Measurements from ENCODE around the gene CCND2.
A peak's percentile ranks its signal among the peaks of the same experiment; 100 is the strongest.

CCND2 gene

DNA sequence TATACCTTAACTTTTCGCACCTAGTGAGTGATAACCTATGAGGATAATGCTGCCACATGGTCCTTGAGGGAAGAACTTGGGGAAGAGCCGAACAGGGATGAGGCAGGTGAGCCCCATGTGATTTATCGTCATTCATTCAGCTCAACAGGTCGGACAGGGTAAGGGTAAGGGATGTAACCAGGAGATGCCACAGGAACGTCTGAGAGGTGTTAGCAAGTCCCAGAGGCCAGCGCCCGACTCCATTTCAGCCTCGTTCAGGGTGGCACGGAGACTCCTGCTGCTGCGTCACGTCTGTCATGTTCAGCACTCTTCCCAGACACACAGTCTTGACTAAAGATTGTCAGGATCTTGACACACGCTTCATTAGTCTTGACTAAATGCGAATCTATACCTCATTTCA is 24.1 kb downstream of the CCND2 start:
- DNase-seq (ENCODE audit: low read depth, low spot score) = no peak
- no peaks in the 10 kb centered on the region for H3K9me3 ChIP-seq (ENCODE audit: low read depth, low read length)
- H3K9ac ChIP-seq (ENCODE audit: insufficient read length) = no peak overlapping the region
- H3K36me3 ChIP-seq (ENCODE audit: insufficient read depth, low read length) = peaks cover 78% of the 10 kb centered on the region
- TF ChIP-seq FOXP2 (optimal IDR thresholded peaks at IDR 0.05; ENCODE audit: control extremely low read depth, extremely low read length, insufficient read depth) (no peak), POLR2AphosphoS5 (IDR thresholded peaks at IDR 0.05; ENCODE audit: borderline replicate concordance, low read depth, low read length) (no peak), EZH2 (IDR thresholded peaks at IDR 0.05) (no peak)
- no peak overlapping the region for H3K27ac ChIP-seq
- no peak overlapping the region for H3K4me3 ChIP-seq

DNA sequence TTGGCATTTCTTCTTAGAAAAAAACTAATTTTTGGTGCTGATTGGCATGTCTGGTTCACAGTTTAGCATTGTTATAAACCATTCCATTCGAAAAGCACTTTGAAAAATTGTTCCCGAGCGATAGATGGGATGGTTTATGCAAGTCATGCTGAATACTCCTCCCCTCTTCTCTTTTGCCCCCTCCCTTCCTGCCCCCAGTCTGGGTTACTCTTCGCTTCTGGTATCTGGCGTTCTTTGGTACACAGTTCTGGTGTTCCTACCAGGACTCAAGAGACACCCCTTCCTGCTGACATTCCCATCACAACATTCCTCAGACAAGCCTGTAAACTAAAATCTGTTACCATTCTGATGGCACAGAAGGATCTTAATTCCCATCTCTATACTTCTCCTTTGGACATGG is 27.3 kb downstream of the CCND2 start:
- Histone ChIP-seq H3K9ac (ENCODE audit: insufficient read length) (no peak overlapping the region), H3K36me3 (ENCODE audit: insufficient read depth, low read length) (peaks cover 73% of the 10 kb centered on the region), H3K27ac (no peak overlapping the region), H3K4me3 (no peak overlapping the region), H3K9me3 (ENCODE audit: low read depth, low read length) (no peaks in the 10 kb centered on the region)
- TF ChIP-seq POLR2AphosphoS5 (IDR thresholded peaks at IDR 0.05; ENCODE audit: borderline replicate concordance, low read depth, low read length) = no peak
- no peak for TF ChIP-seq EZH2 (IDR thresholded peaks at IDR 0.05)
- TF ChIP-seq FOXP2 (optimal IDR thresholded peaks at IDR 0.05; ENCODE audit: control extremely low read depth, extremely low read length, insufficient read depth) = no peak
- no peak for DNase-seq (ENCODE audit: low read depth, low spot score)

GRCh38 chr12:4301932-4302501 is 28.5 kb downstream of the CCND2 start:
- Histone ChIP-seq H3K27ac (no peak overlapping the region), H3K4me3 (no peak overlapping the region), H3K9me3 (ENCODE audit: low read depth, low read length) (no peaks in the 10 kb centered on the region), H3K36me3 (ENCODE audit: insufficient read depth, low read length) (peaks cover 69% of the 10 kb centered on the region), H3K9ac (ENCODE audit: insufficient read length) (no peak overlapping the region)
- no peak for DNase-seq (ENCODE audit: low read depth, low spot score)
- TF ChIP-seq EZH2 (IDR thresholded peaks at IDR 0.05) (no peak), FOXP2 (optimal IDR thresholded peaks at IDR 0.05; ENCODE audit: control extremely low read depth, extremely low read length, insufficient read depth) (no peak), POLR2AphosphoS5 (IDR thresholded peaks at IDR 0.05; ENCODE audit: borderline replicate concordance, low read depth, low read length) (no peak)

DNA sequence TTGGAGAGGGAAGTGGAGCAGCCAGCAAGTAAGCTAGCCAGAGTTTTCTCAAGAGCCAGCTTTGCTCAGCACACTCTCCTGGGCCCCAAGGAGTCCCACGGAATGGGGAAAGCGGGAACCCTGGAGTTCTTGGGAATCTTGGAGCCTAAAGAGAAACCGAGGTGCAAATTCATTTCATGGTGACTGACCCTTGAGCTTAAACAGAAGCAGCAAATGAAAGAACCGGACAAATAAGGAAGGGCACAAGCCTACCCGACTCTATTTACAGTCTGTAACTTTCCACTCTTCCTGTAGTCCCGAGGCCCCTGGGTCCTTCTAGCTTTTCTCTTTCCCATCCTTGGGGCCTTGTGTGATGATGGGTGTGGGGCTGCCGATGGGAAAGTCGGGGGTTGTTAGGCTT is 29.3 kb downstream of the CCND2 start:
- no peak for DNase-seq (ENCODE audit: low read depth, low spot score)
- no peak overlapping the region for H3K27ac ChIP-seq
- H3K4me3 ChIP-seq = no peak overlapping the region
- no peak overlapping the region for H3K9ac ChIP-seq (ENCODE audit: insufficient read length)
- TF ChIP-seq POLR2AphosphoS5 (IDR thresholded peaks at IDR 0.05; ENCODE audit: borderline replicate concordance, low read depth, low read length) = no peak
- no peak for TF ChIP-seq FOXP2 (optimal IDR thresholded peaks at IDR 0.05; ENCODE audit: control extremely low read depth, extremely low read length, insufficient read depth)
- TF ChIP-seq EZH2 (IDR thresholded peaks at IDR 0.05) = no peak
- peaks cover 65% of the 10 kb centered on the region for H3K36me3 ChIP-seq (ENCODE audit: insufficient read depth, low read length)
- no peaks in the 10 kb centered on the region for H3K9me3 ChIP-seq (ENCODE audit: low read depth, low read length)

GRCh38 chr12:4303750-4304149 is 30.2 kb downstream of the CCND2 start:
- H3K36me3 ChIP-seq (ENCODE audit: insufficient read depth, low read length) = peaks cover 56% of the 10 kb centered on the region
- no peaks in the 10 kb centered on the region for H3K9me3 ChIP-seq (ENCODE audit: low read depth, low read length)
- no peak for DNase-seq (ENCODE audit: low read depth, low spot score)
- H3K27ac ChIP-seq = no peak overlapping the region
- H3K4me3 ChIP-seq = no peak overlapping the region
- no peak overlapping the region for H3K9ac ChIP-seq (ENCODE audit: insufficient read length)
- TF ChIP-seq EZH2 (IDR thresholded peaks at IDR 0.05) (no peak), POLR2AphosphoS5 (IDR thresholded peaks at IDR 0.05; ENCODE audit: borderline replicate concordance, low read depth, low read length) (no peak), FOXP2 (optimal IDR thresholded peaks at IDR 0.05; ENCODE audit: control extremely low read depth, extremely low read length, insufficient read depth) (no peak)

DNA sequence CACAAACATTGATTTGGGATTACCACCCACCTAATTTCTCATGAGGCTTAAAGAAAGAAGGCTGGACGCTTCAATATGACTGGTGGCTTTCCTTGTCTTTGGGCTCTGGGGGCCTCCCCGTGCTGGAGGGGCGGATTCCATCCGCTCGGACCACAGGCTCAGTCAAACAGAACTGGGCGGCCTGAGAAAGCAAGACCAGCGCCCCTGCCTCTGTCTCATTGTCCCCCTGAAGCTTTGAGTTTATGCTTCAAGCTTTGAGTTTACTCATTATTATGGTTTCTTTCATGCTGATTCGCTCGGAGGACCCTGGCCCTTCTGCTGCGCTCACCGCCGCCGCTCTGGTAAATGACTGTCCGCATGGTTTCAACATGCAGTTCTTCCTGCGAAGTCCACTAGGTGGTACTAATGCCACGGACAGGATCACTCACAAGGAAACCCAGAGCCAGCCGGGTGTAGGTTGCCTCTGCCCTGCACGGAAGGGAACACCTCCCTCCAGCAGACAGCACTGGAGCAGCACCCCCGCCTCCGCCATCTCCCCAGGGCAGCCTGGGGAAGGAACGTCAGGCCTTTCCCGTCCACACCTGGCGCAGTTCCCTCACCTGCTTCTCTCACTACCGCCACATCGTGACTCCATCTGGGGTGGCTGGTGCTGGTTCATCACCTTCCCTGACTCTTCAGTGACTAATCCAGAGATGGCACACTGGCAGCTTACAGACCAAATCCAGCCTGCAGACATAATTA is 34.2 kb downstream of the CCND2 start:
- Histone ChIP-seq H3K36me3 (ENCODE audit: insufficient read depth, low read length) (peaks cover 22% of the 10 kb centered on the region; the same call in 1 of the 2 replicates), H3K9ac (ENCODE audit: insufficient read length) (no peak overlapping the region), H3K4me3 (no peak overlapping the region), H3K27ac (no peak overlapping the region), H3K9me3 (ENCODE audit: low read depth, low read length) (no peaks in the 10 kb centered on the region)
- no peak for DNase-seq (ENCODE audit: low read depth, low spot score)
- no peak for TF ChIP-seq POLR2AphosphoS5 (IDR thresholded peaks at IDR 0.05; ENCODE audit: borderline replicate concordance, low read depth, low read length)
- TF ChIP-seq FOXP2 (optimal IDR thresholded peaks at IDR 0.05; ENCODE audit: control extremely low read depth, extremely low read length, insufficient read depth) = no peak
- TF ChIP-seq EZH2 (IDR thresholded peaks at IDR 0.05) = no peak

DNA sequence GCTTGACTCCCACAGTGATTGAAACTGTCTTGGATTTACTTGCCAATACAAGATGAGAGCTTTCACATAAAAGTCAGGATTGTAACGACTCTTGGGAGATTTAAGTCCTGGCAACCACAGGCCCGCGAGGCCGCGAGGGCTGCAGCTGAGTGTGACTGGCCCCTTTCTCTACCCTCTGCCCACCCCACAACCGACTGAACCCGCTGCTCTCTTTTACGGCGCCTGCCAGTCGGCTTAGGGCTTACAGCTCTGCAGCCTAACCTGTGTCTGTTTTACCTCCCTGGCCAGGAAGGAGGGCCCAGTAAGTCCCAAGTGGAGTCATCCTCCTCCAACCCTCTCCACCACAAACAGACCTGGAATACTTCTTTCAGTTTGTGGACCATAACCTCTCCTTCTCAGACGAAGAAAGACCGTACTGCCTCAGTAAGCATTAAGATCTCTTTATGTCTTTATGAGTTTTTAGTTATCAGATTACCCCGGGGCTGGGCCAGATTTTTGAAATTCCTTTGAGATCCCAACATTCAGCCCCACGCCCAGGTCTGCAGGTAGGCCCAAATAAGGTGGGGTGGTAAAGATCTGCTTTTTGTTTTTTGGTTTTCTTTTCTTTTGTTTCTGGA is 34.9 kb downstream of the CCND2 start:
- Histone ChIP-seq H3K36me3 (ENCODE audit: insufficient read depth, low read length) (peaks cover 15% of the 10 kb centered on the region; the same call in 1 of the 2 replicates), H3K9ac (ENCODE audit: insufficient read length) (no peak overlapping the region), H3K4me3 (no peak overlapping the region), H3K27ac (no peak overlapping the region), H3K9me3 (ENCODE audit: low read depth, low read length) (no peaks in the 10 kb centered on the region)
- no peak for DNase-seq (ENCODE audit: low read depth, low spot score)
- TF ChIP-seq FOXP2 (optimal IDR thresholded peaks at IDR 0.05; ENCODE audit: control extremely low read depth, extremely low read length, insufficient read depth) (no peak), POLR2AphosphoS5 (IDR thresholded peaks at IDR 0.05; ENCODE audit: borderline replicate concordance, low read depth, low read length) (no peak), EZH2 (IDR thresholded peaks at IDR 0.05) (no peak)

GRCh38 chr12:4311776-4312175 is 38.2 kb downstream of the CCND2 start:
- H3K9ac ChIP-seq (ENCODE audit: insufficient read length) = peak overlapping the region; percentile 15
- no peaks in the 10 kb centered on the region for H3K9me3 ChIP-seq (ENCODE audit: low read depth, low read length)
- no peak for TF ChIP-seq POLR2AphosphoS5 (IDR thresholded peaks at IDR 0.05; ENCODE audit: borderline replicate concordance, low read depth, low read length)
- no peak for TF ChIP-seq FOXP2 (optimal IDR thresholded peaks at IDR 0.05; ENCODE audit: control extremely low read depth, extremely low read length, insufficient read depth)
- no peak for TF ChIP-seq EZH2 (IDR thresholded peaks at IDR 0.05)
- no peak for DNase-seq (ENCODE audit: low read depth, low spot score)
- H3K36me3 ChIP-seq (ENCODE audit: insufficient read depth, low read length) = no peaks in the 10 kb centered on the region
- no peak overlapping the region for H3K4me3 ChIP-seq
- no peak overlapping the region for H3K27ac ChIP-seq
